H1 (cell line): Measurements from ENCODE around the gene ATP8B3. TPM values are rescaled to one million over a fixed set of nuclear protein-coding genes. Genes with fewer than 3 reads are reported as not detected.
A peak's percentile ranks its signal among the peaks of the same experiment; 100 is the strongest.

ENCODE experiments used
- CTCF ChIA-PET: fragments of 300-600 bp; sonication (Branson Sonifier 250); formaldehyde crosslinking; loops from one replicate; lab custom pipeline; 2021; ENCODE audit not compliant: partially characterized antibody; lab: Charles Lee
- POLR2A ChIA-PET: fragments of 300-600 bp; sonication (Branson Sonifier 250); formaldehyde crosslinking; loops from one replicate; lab custom pipeline; 2021; ENCODE audit warnings: inconsistent platforms; ENCODE audit not compliant: partially characterized antibody; lab: Charles Lee
- DNase-seq, 2 experiments: peaks; one replicate each; pipeline versions ENCODE4 v3.0.0 to v3.0.0-alpha.2; 2010 to 2022; ENCODE audit warnings: low spot score in 2 of 2, low read depth in 1 of 2, mixed read lengths in 1 of 2
- FAIRE-seq: peaks from 2 replicates; lab custom pipeline; 2011; peaks lifted over from hg19 to GRCh38; lab: Jason Lieb, UNC
- H2AFZ ChIP-seq: 2 replicates; pipeline ENCODE4 v1.8.1; 2012; ENCODE audit warnings: low read length, inconsistent platforms
- H2AK5ac ChIP-seq: 2 replicates; pipeline ENCODE4 v1.6.1; 2013; ENCODE audit warnings: low read depth, low read length
- H2BK120ac ChIP-seq: replicated peaks from 2 replicates; pipeline ENCODE3; 2013; ENCODE audit warnings: low read depth, low read length, inconsistent platforms
- H2BK12ac ChIP-seq: 2 replicates; pipeline ENCODE4 v1.6.1; 2013; ENCODE audit warnings: low read depth, low read length
- H2BK15ac ChIP-seq: 2 replicates; pipeline ENCODE4 v1.6.1; 2013; ENCODE audit warnings: low read length
- H2BK20ac ChIP-seq: 2 replicates; pipeline ENCODE4 v1.6.1; 2013; ENCODE audit warnings: low read length
- H2BK5ac ChIP-seq: 2 replicates; pipeline ENCODE4 v1.6.1; 2013; ENCODE audit warnings: low read depth, low read length
- H3K14ac ChIP-seq: 2 replicates; pipeline ENCODE4 v1.6.1; 2013; ENCODE audit warnings: inconsistent platforms; ENCODE audit not compliant: insufficient read length
- H3K18ac ChIP-seq: 2 replicates; pipeline ENCODE4 v1.6.1; 2013; ENCODE audit warnings: low read length; ENCODE audit errors: extremely low read depth
- H3K23ac ChIP-seq: 2 replicates; pipeline ENCODE4 v1.6.1; 2013; ENCODE audit warnings: inconsistent platforms; ENCODE audit not compliant: insufficient read length
- H3K23me2 ChIP-seq: 2 replicates; pipeline ENCODE4 v1.6.1; 2013; ENCODE audit warnings: low read depth, low read length
- H3K27ac ChIP-seq: 2 replicates; pipeline ENCODE4 v1.6.1; 2011; ENCODE audit warnings: low read depth, low read length, inconsistent platforms
- H3K27me3 ChIP-seq, 4 experiments: replicated peaks in 1 of 4; 1 replicate in 1 of 4; 2 replicates in 3 of 4; pipeline versions ENCODE4 v1.6.1 to v1.8.1; 2011 to 2013; ENCODE audit warnings: low read length in 3 of 4, mild to moderate bottlenecking in 3 of 4, inconsistent platforms in 2 of 4, mixed read lengths in 2 of 4, moderate library complexity in 1 of 4; ENCODE audit not compliant: control insufficient read depth in 3 of 4, insufficient read depth in 3 of 4; ENCODE audit errors: extremely low read depth in 1 of 4
- H3K36me3 ChIP-seq, 4 experiments: 2 replicates each; pipeline versions ENCODE4 v1.6.1 to v1.8.1; 2011 to 2013; ENCODE audit warnings: mild to moderate bottlenecking in 4 of 4, low read length in 3 of 4, moderate library complexity in 2 of 4, control low read depth in 1 of 4, inconsistent platforms in 1 of 4; ENCODE audit not compliant: insufficient read depth in 4 of 4, control insufficient read depth in 2 of 4
- H3K4ac ChIP-seq: replicated peaks from 2 replicates; pipeline ENCODE3; 2013; ENCODE audit warnings: low read length, low read depth, mixed read lengths, inconsistent platforms; ENCODE audit not compliant: insufficient read length
- H3K4me1 ChIP-seq, 4 experiments: replicated peaks in 1 of 4; 1 replicate in 1 of 4; 2 replicates in 3 of 4; pipeline versions ENCODE4 v1.6.1 to v1.8.1; 2011 to 2013; ENCODE audit warnings: low read length in 3 of 4, inconsistent platforms in 2 of 4, mixed read lengths in 1 of 4; ENCODE audit not compliant: insufficient read depth in 4 of 4, control insufficient read depth in 3 of 4
- H3K4me2 ChIP-seq, 2 experiments: 2 replicates each; pipeline versions ENCODE4 v1.6.1 to v1.8.1; 2011 to 2013; ENCODE audit warnings: low read depth in 2 of 2, low read length in 2 of 2, control low read depth in 1 of 2, inconsistent platforms in 1 of 2, mild to moderate bottlenecking in 1 of 2; ENCODE audit not compliant: insufficient read depth in 1 of 2
- H3K4me3 ChIP-seq, 4 experiments: fragments of 200-600, 300-600 bp in 1 of 4; sonication (generic), shearing (Covaris generic), sonication (Bioruptor Twin) in 1 of 4; 2 replicates each; pipeline versions ENCODE4 v1.5.1 to v1.8.1; 2011 to 2016; ENCODE audit warnings: low read length in 4 of 4, low read depth in 3 of 4, control low read depth in 2 of 4, inconsistent platforms in 2 of 4, mild to moderate bottlenecking in 2 of 4, mixed read lengths in 1 of 4, moderate library complexity in 1 of 4; ENCODE audit not compliant: insufficient read depth in 2 of 4; ENCODE audit errors: extremely low read depth in 1 of 4
- H3K56ac ChIP-seq: replicated peaks from 2 replicates; pipeline ENCODE3; 2013; ENCODE audit warnings: low read depth, mild to moderate bottlenecking, mixed read lengths, low read length, inconsistent platforms; ENCODE audit not compliant: insufficient read length
- H3K79me1 ChIP-seq: 2 replicates; pipeline ENCODE4 v1.6.1; 2013; ENCODE audit warnings: low read depth, low read length, control low read depth
- H3K79me2 ChIP-seq, 2 experiments: 2 replicates each; pipeline versions ENCODE4 v1.6.1 to v1.8.1; 2012 to 2013; ENCODE audit warnings: low read length in 2 of 2, mild to moderate bottlenecking in 2 of 2, inconsistent platforms in 1 of 2; ENCODE audit not compliant: insufficient read depth in 2 of 2, control insufficient read depth in 1 of 2
- H3K9ac ChIP-seq, 4 experiments: replicated peaks in 1 of 4; 1 replicate in 1 of 4; 2 replicates in 3 of 4; pipeline versions ENCODE4 v1.6.1 to v1.8.1; 2011 to 2013; ENCODE audit warnings: low read depth in 3 of 4, low read length in 3 of 4, control low read depth in 2 of 4, mild to moderate bottlenecking in 2 of 4, moderate library complexity in 2 of 4, inconsistent platforms in 1 of 4; ENCODE audit errors: extremely low read depth in 1 of 4
- H3K9me3 ChIP-seq, 2 experiments: 2 replicates each; pipeline versions ENCODE4 v1.6.1 to v1.8.1; 2012 to 2013; ENCODE audit warnings: mild to moderate bottlenecking in 2 of 2, moderate library complexity in 2 of 2, control low read depth in 1 of 2, inconsistent platforms in 1 of 2, low read depth in 1 of 2, low read length in 1 of 2, mixed read lengths in 1 of 2; ENCODE audit not compliant: insufficient read depth in 2 of 2
- H4K20me1 ChIP-seq, 2 experiments: replicated peaks in 1 of 2; 2 replicates each; pipeline versions ENCODE3 to v1.8.1; 2011 to 2013; ENCODE audit warnings: inconsistent platforms in 2 of 2, low read length in 2 of 2, mild to moderate bottlenecking in 1 of 2; ENCODE audit not compliant: insufficient read depth in 2 of 2, control insufficient read depth in 1 of 2
- H4K5ac ChIP-seq: 2 replicates; pipeline ENCODE4 v1.6.1; 2013; ENCODE audit warnings: low read length, low read depth, mixed read lengths, inconsistent platforms; ENCODE audit not compliant: insufficient read length
- H4K8ac ChIP-seq: 2 replicates; pipeline ENCODE4 v1.8.0; 2013; ENCODE audit warnings: mild to moderate bottlenecking, moderate library complexity, low read length, inconsistent platforms; ENCODE audit not compliant: insufficient read depth; ENCODE audit errors: extremely low read depth
- H4K91ac ChIP-seq: replicated peaks from 2 replicates; pipeline ENCODE3; 2013; ENCODE audit warnings: low read length, mixed read lengths, inconsistent platforms; ENCODE audit not compliant: insufficient read length
- BACH1 ChIP-seq: IDR thresholded peaks from 2 replicates; pipeline ENCODE4 v1.6.1; 2012; ENCODE audit warnings: low read length, improper control_type of control experiment
- BRCA1 ChIP-seq: IDR thresholded peaks from 2 replicates; pipeline ENCODE4 v1.6.1; 2012; ENCODE audit warnings: low read depth, low read length, improper control_type of control experiment
- CBX8 ChIP-seq: fragments of 300-800, 300-1000 bp; sonication (generic); IDR thresholded peaks from 2 replicates; pipeline ENCODE4 v1.7.1; 2016; ENCODE audit warnings: low read depth, low read length, borderline replicate concordance
- CREB1 ChIP-seq: IDR thresholded peaks from 2 replicates; pipeline ENCODE4 v1.6.1; 2012; ENCODE audit warnings: inconsistent platforms
- EP300 ChIP-seq, 2 experiments: IDR thresholded peaks; 1 replicate in 1 of 2; 2 replicates in 1 of 2; pipeline ENCODE4 v1.6.1; 2011 to 2012; ENCODE audit warnings: low read depth in 2 of 2, low read length in 2 of 2, mild to moderate bottlenecking in 2 of 2, borderline replicate concordance in 1 of 2, inconsistent platforms in 1 of 2, moderate library complexity in 1 of 2
- EZH2 ChIP-seq: fragments of 200-600 bp; sonication (generic); IDR thresholded peaks from 2 replicates; pipeline ENCODE4 v1.7.1; 2012; ENCODE audit warnings: low read depth, mild to moderate bottlenecking, moderate library complexity, low read length, inconsistent platforms; ENCODE audit not compliant: severe bottlenecking
- NANOG ChIP-seq: IDR thresholded peaks from 2 replicates; pipeline ENCODE4 v1.6.1; 2011; ENCODE audit warnings: low read length, low read depth, mild to moderate bottlenecking, inconsistent platforms; ENCODE audit not compliant: insufficient read depth, poor library complexity, severe bottlenecking
- RAD21 ChIP-seq, 2 experiments: IDR thresholded peaks in 1 of 2; conservative IDR thresholded peaks in 1 of 2; 2 replicates each; pipeline ENCODE4 v1.6.1; 2011; ENCODE audit warnings: low read depth in 2 of 2, low read length in 2 of 2, improper control_type of control experiment in 1 of 2, inconsistent platforms in 1 of 2, mild to moderate bottlenecking in 1 of 2, moderate library complexity in 1 of 2
- RXRA ChIP-seq: IDR thresholded peaks from 2 replicates; pipeline ENCODE4 v1.6.1; 2011; ENCODE audit warnings: low read depth, mild to moderate bottlenecking, low read length, moderate library complexity; ENCODE audit not compliant: insufficient read depth
- SAP30 ChIP-seq: fragments of 300-600 bp; sonication (generic); IDR thresholded peaks from 2 replicates; pipeline ENCODE4 v1.7.1; 2012; ENCODE audit warnings: low read length, moderate library complexity, mild to moderate bottlenecking, inconsistent platforms; ENCODE audit not compliant: insufficient read depth, insufficient replicate concordance
- SIRT6 ChIP-seq: IDR thresholded peaks from one replicate; pipeline ENCODE4 v1.7.1; 2012; ENCODE audit warnings: low read length, inconsistent platforms
- TAF7 ChIP-seq: optimal IDR thresholded peaks from 2 replicates; pipeline ENCODE3; 2011; ENCODE audit warnings: low read depth, mild to moderate bottlenecking, inconsistent platforms, low read length, moderate library complexity, borderline replicate concordance
- WGBS, 2 experiments: shearing (Covaris generic) in 1 of 2; methylation state at CpG; one replicate each; pipeline versions ENCODE4 v1.1.6 to v1.1.7; 2013 to 2015; ENCODE audit warnings: low lambda C conversion rate in 2 of 2, mixed read lengths in 2 of 2, inconsistent platforms in 1 of 2, low coverage in 1 of 2, missing lambda C conversion rate in 1 of 2; ENCODE audit not compliant: insufficient replicate concordance in 2 of 2, insufficient coverage in 1 of 2, insufficient read length in 1 of 2; ENCODE audit errors: extremely low coverage in 1 of 2, missing lambda C conversion rate in 1 of 2; 5-methylcytosine and 5-hydroxymethylcytosine counted together
- polyA plus RNA-seq, 7 experiments: library from polyadenylated mRNA; depleted of rRNA in 3 of 7; stranded (reverse) in 5 of 7; unstranded in 2 of 7; fragments of >200 nt in 5 of 7; fragments of 200-250 nt in 2 of 7; gene quantifications; 1 replicate in 5 of 7; 2 replicates in 1 of 7; 4 replicates in 1 of 7; pipeline versions ENCODE4 v1.2.1 to v1.2.3, GENCODE V29; 2011 to 2013; ENCODE audit warnings: missing spikeins in 2 of 7, mixed read lengths in 2 of 7
- total RNA-seq: library from RNA; stranded (reverse); fragmentation: NEBNext Ultra II Directional; extraction: Animal tissue kit (Norgen Biotek cat#: 25700); gene quantifications from 2 replicates; pipeline ENCODE4 v1.2.1, GENCODE V29; 2021

The ATP8B3 gene
- total and polyA plus RNA-seq, 2 of the 8 experiments (the other 6 are each of a cell fraction or from before 2014, with no cell fraction given): 4.1 to 9.3 TPM

GRCh38 chr19:1782521-1782920 lies 29.6 kb downstream of the ATP8B3 start:
- Histone ChIP-seq H3K36me3 (no peaks in the 10 kb centered on the region), H3K79me1 (no peaks in the 10 kb centered on the region), H3K9ac (no peak overlapping the region), H4K8ac (no peak overlapping the region), H3K27ac (no peak overlapping the region), H2BK20ac (no peak overlapping the region), H2AK5ac (no peak overlapping the region), H2BK5ac (no peak overlapping the region), H2AFZ (no peak overlapping the region), H3K4ac (no peak overlapping the region), H3K9me3 (peaks cover 5 to 6% of the 10 kb centered on the region in 2 experiments; a peak in 2 of 4 replicates), H3K18ac (no peak overlapping the region), H3K27me3 (peaks cover 4 to 36% (median 34%) of the 10 kb centered on the region in 4 experiments), H3K23ac (no peak overlapping the region), H3K4me1 (0 out of 7 replicates have a peak, but pooled peaks cover 0 to 3% (median 0%) of the 10 kb centered on the region in 4 experiments), H3K79me2 (no peaks in the 10 kb centered on the region), H4K91ac (no peak overlapping the region), H3K56ac (no peak overlapping the region), H3K4me3 (no peak overlapping the region), H3K23me2 (no peaks in the 10 kb centered on the region), H3K4me2 (no peak overlapping the region), H2BK12ac (0 out of 2 replicates have a peak overlapping the region, but pooled peaks have one; percentile 13), H4K5ac (no peak overlapping the region), H3K14ac (no peak overlapping the region), H2BK120ac (no peak overlapping the region), H2BK15ac (no peak overlapping the region), H4K20me1 (peaks cover 0 to 2% of the 10 kb centered on the region in 2 experiments)
- no peak for FAIRE-seq
- ChIA-PET POLR2A (no interaction called here), CTCF (interaction anchor here (0.9 to 7.2 kb wide), 24 partner anchors 9 to 236 kb away, joined by 3 to 150 read pairs (median 7); no protein-coding TSS in a partner anchor)
- 94% methylated on average over 7 of the region's 7 CpGs; no CpG with 5 or more reads in 1 of the 2 experiments for WGBS, 2 experiments
- no peak for DNase-seq
- TF ChIP-seq CREB1: no peak
- TF ChIP-seq SIRT6: no peak
- TF ChIP-seq EZH2: no peak
- no peak for TF ChIP-seq EP300 (IDR thresholded peaks at IDR 0.05; ENCODE audit: borderline replicate concordance in 1 of 2, low read depth in 2 of 2, low read length in 2 of 2)
- TF ChIP-seq NANOG: no peak
- TF ChIP-seq BACH1: no peak
- TF ChIP-seq SAP30: no peak
- TF ChIP-seq BRCA1: no peak
- TF ChIP-seq CBX8: no peak
- no peak for TF ChIP-seq TAF7
- no peak for TF ChIP-seq RXRA
- no peak for TF ChIP-seq RAD21 (IDR thresholded peaks at IDR 0.05 in 1 of 2, conservative IDR thresholded peaks at IDR 0.05 in 1 of 2; ENCODE audit: low read depth in 2 of 2, low read length in 2 of 2)
